GM12865 (cell line): ENCODE results near the gene HGFAC.

Experiments used
- DNase-seq: peaks from one replicate; pipeline ENCODE4 v3.0.0; 2010; ENCODE audit warnings: low read depth
- H3K4me3 ChIP-seq: 2 replicates; pipeline ENCODE4 v1.5.1; 2011; ENCODE audit warnings: mild to moderate bottlenecking, low read depth, low read length, control low read depth
- CTCF ChIP-seq: IDR thresholded peaks from 2 replicates; pipeline ENCODE4 v1.5.1; 2011; ENCODE audit warnings: low read length, control low read depth, low read depth, inconsistent platforms; ENCODE audit not compliant: insufficient read depth; ENCODE audit errors: missing control alignments

Gene HGFAC

GRCh38 chr4:3437998-3438846 lies 3.5 kb upstream of the HGFAC start:
- no peak overlapping the region for H3K4me3 ChIP-seq
- no peak for TF ChIP-seq CTCF
- DNase-seq = no peak

GRCh38 chr4:3438847-3439180 lies 3.0 kb upstream of the HGFAC start:
- TF ChIP-seq CTCF = no peak
- no peak overlapping the region for H3K4me3 ChIP-seq
- DNase-seq = no peak

- H3K4me3 ChIP-seq = no peak overlapping the region
- no peak for DNase-seq
- no peak for TF ChIP-seq CTCF
Measured at GRCh38 chr4:3439391-3439790, 2.4 kb upstream of the HGFAC start.

GRCh38 chr4:3440011-3440410 lies 1.8 kb upstream of the HGFAC start:
- no peak for DNase-seq
- H3K4me3 ChIP-seq = no peak overlapping the region

GRCh38 chr4:3440979-3441500 lies 728 bp upstream of the HGFAC start:
- no peak overlapping the region for H3K4me3 ChIP-seq
- no peak for DNase-seq
- no peak for TF ChIP-seq CTCF

More at GRCh38 chr4:3440011-3440410, 1.8 kb upstream of the HGFAC start:
- TF ChIP-seq CTCF = no peak

- TF ChIP-seq CTCF = no peak
- H3K4me3 ChIP-seq = no peak overlapping the region
- DNase-seq = no peak
Measured at GRCh38 chr4:3442460-3442958, 741 bp downstream of the HGFAC start.
